ENCODE data around the gene LPCAT2. TPM values are rescaled to one million over a fixed set of nuclear protein-coding genes. Genes with fewer than 3 reads are reported as not detected.

The LPCAT2 gene
- total RNA-seq, 1 experiment from 2014 or later = 7.1 TPM

GRCh38 chr16:55570159-55570558, 61.3 kb downstream of the LPCAT2 start:
- CTCF ChIA-PET = no interaction called here
- DNase-seq (ENCODE audit: low spot score) (no peak), ATAC-seq (no peak)
- Mint-ChIP-seq H3K4me3 (no peak overlapping the region), H3K4me1 (0 out of 2 replicates have a peak, but pooled peaks cover 3% of the 10 kb centered on the region), H3K9me3 (no peaks in the 10 kb centered on the region), H3K36me3 (no peaks in the 10 kb centered on the region), H3K27me3 (ENCODE audit: low read depth) (no peaks in the 10 kb centered on the region), H3K27ac (no peak overlapping the region)
- TF ChIP-seq MLX (CRISPR knock-in tag; IDR thresholded peaks at IDR 0.05) (no peak), E2F5 (CRISPR knock-in tag; IDR thresholded peaks at IDR 0.05) (no peak), PREB (CRISPR knock-in tag; IDR thresholded peaks at IDR 0.05; ENCODE audit: borderline replicate concordance) (no peak), ZNF396 (CRISPR knock-in tag; IDR thresholded peaks at IDR 0.05; ENCODE audit: borderline replicate concordance) (no peak), GRHL2 (CRISPR knock-in tag; IDR thresholded peaks at IDR 0.05; ENCODE audit: insufficient replicate concordance, severe bottlenecking) (no peak)
- POLR2A ChIA-PET = no interaction called here

- no peak for ATAC-seq
- no peaks in the 10 kb centered on the region for H3K27me3 Mint-ChIP-seq (ENCODE audit: low read depth)
- no peaks in the 10 kb centered on the region for H3K36me3 Mint-ChIP-seq
- H3K4me3 Mint-ChIP-seq = no peak overlapping the region
- H3K9me3 Mint-ChIP-seq = no peaks in the 10 kb centered on the region
- H3K4me1 Mint-ChIP-seq = 0 out of 2 replicates have a peak, but pooled peaks cover 3% of the 10 kb centered on the region
- ChIA-PET CTCF (interaction anchor here (1.4 kb wide), 1 partner anchor 52 kb away, joined by 4 read pairs; no protein-coding TSS in a partner anchor), POLR2A (no interaction called here)
- TF ChIP-seq HMGA2 (CRISPR knock-in tag; IDR thresholded peaks at IDR 0.05) = no peak
- TF ChIP-seq ZSCAN18 (CRISPR knock-in tag; IDR thresholded peaks at IDR 0.05) = no peak
- TF ChIP-seq ELF4 (CRISPR knock-in tag; IDR thresholded peaks at IDR 0.05; ENCODE audit: low read depth) = no peak
- TF ChIP-seq ZNF232 (CRISPR knock-in tag; IDR thresholded peaks at IDR 0.05) = no peak
- TF ChIP-seq IRF1 (CRISPR knock-in tag; IDR thresholded peaks at IDR 0.05) = no peak
- TF ChIP-seq HMGXB4 (CRISPR knock-in tag; IDR thresholded peaks at IDR 0.05) = no peak
- TF ChIP-seq CTCF (IDR thresholded peaks at IDR 0.05) = no peak
- TF ChIP-seq ZNF416 (CRISPR knock-in tag; IDR thresholded peaks at IDR 0.05) = no peak
- TF ChIP-seq FOXJ3 (CRISPR knock-in tag; IDR thresholded peaks at IDR 0.05; ENCODE audit: borderline replicate concordance) = no peak
- TF ChIP-seq NFE2L1 (CRISPR knock-in tag; IDR thresholded peaks at IDR 0.05) = no peak
- no peak for TF ChIP-seq ESRRA (CRISPR knock-in tag; IDR thresholded peaks at IDR 0.05; ENCODE audit: borderline replicate concordance)
- no peak for TF ChIP-seq ERG (CRISPR knock-in tag; IDR thresholded peaks at IDR 0.05)
- no peak for TF ChIP-seq NFYB (CRISPR knock-in tag; conservative IDR thresholded peaks at IDR 0.05; ENCODE audit: low read depth)
- TF ChIP-seq TEAD1 (CRISPR knock-in tag; IDR thresholded peaks at IDR 0.05) = no peak
- no peak for TF ChIP-seq GTF2I (CRISPR knock-in tag; conservative IDR thresholded peaks at IDR 0.05)
- TF ChIP-seq RORB (CRISPR knock-in tag; IDR thresholded peaks at IDR 0.05) = no peak
- no peak for DNase-seq (ENCODE audit: low spot score)
- H3K27ac Mint-ChIP-seq = no peak overlapping the region
These were observed 62.5 kb downstream of the LPCAT2 start for GRCh38 chr16:55571191-55571897.
